Sigmoid colon (tissue), 4 donors: ENCODE data around the gene CEP170B.

ENCODE experiments used
- CTCF ChIP-seq, 4 experiments: fragments of 450-650 bp in 3 of 4; fragments of 200-600 bp in 1 of 4; IDR thresholded peaks; one replicate each; pipeline ENCODE4 v1.5.1; 2016 to 2019; ENCODE audit warnings: antibody characterized with exemption in 4 of 4, mild to moderate bottlenecking in 3 of 4, moderate library complexity in 2 of 4
- EP300 ChIP-seq, 4 donors: sonication (generic); formaldehyde crosslinking; IDR thresholded peaks; one replicate each; pipeline ENCODE4 v1.6.1; 2017; ENCODE audit warnings: antibody characterized with exemption in 4 of 4
- POLR2AphosphoS5 ChIP-seq, 4 donors: sonication (generic); formaldehyde crosslinking; IDR thresholded peaks; one replicate each; pipeline ENCODE4 v1.6.1; 2017; ENCODE audit warnings: antibody characterized with exemption in 4 of 4

GRCh38 chr14:104868060-104868740, 3.1 kb downstream of the CEP170B start:
- TF ChIP-seq POLR2AphosphoS5 (IDR thresholded peaks at IDR 0.05) (no peak), EP300 (IDR thresholded peaks at IDR 0.05) (no peak), CTCF (IDR thresholded peaks at IDR 0.05) (no peak)
